Kidney glomerular epithelial cell (primary cell): ENCODE measurements around the gene UBAP2.
"Not testable (repeated sequence)": the region's sequence is repeated elsewhere in the genome, so short reads cannot be mapped to it uniquely, and the experiment has no call there.

Experiments
- DNase-seq: peaks from one replicate; lab custom pipeline; 2025; lab: John Stamatoyannopoulos, UW

The UBAP2 gene

GRCh38 chr9:33988219-33988890, 60.3 kb downstream of the UBAP2 start:
- DNase-seq, result no peak

GRCh38 chr9:33976414-33976813, 72.3 kb downstream of the UBAP2 start:
- DNase-seq, result no peak

- DNase-seq, result no peak
Observed at GRCh38 chr9:33972698-33973097, 76.0 kb downstream of the UBAP2 start.

- no peak for DNase-seq
Observed at GRCh38 chr9:33964086-33964768, 84.5 kb downstream of the UBAP2 start.

- DNase-seq, result not testable (repeated sequence)
Observed at GRCh38 chr9:33962468-33962867, 86.2 kb downstream of the UBAP2 start.

GRCh38 chr9:33959725-33960124, 89.0 kb downstream of the UBAP2 start:
- no peak for DNase-seq

GRCh38 chr9:33956544-33956943, 92.1 kb downstream of the UBAP2 start:
- DNase-seq, result no peak

GRCh38 chr9:33952066-33952465, 96.6 kb downstream of the UBAP2 start:
- no peak for DNase-seq

GRCh38 chr9:33950371-33950770, 98.3 kb downstream of the UBAP2 start:
- no peak for DNase-seq

- DNase-seq, result peak; percentile 96
Observed at GRCh38 chr9:33946779-33947535, 101.7 kb downstream of the UBAP2 start.

GRCh38 chr9:33943389-33943788, 105.3 kb downstream of the UBAP2 start:
- DNase-seq, result no peak

GRCh38 chr9:33942471-33943083, 106.1 kb downstream of the UBAP2 start:
- DNase-seq, result peak; percentile 10

- DNase-seq, result no peak
Observed at GRCh38 chr9:33939924-33940874, 108.5 kb downstream of the UBAP2 start.

GRCh38 chr9:33934188-33934878, 114.4 kb downstream of the UBAP2 start:
- DNase-seq, result no peak

- no peak for DNase-seq
Observed at GRCh38 chr9:33932078-33932807, 116.4 kb downstream of the UBAP2 start.

GRCh38 chr9:33931326-33931725, 117.4 kb downstream of the UBAP2 start:
- no peak for DNase-seq

GRCh38 chr9:33927694-33928093, 121.0 kb downstream of the UBAP2 start:
- DNase-seq, result no peak

- no peak for DNase-seq
Observed at GRCh38 chr9:33926746-33927485, 121.8 kb downstream of the UBAP2 start.
